CD4-positive, alpha-beta memory T cell (primary cell): ENCODE results near the gene ZDHHC11. TPM values are rescaled to one million over a fixed set of nuclear protein-coding genes. Genes with fewer than 3 reads are reported as not detected.
"Not testable (repeated sequence)": the region's sequence is repeated elsewhere in the genome, so short reads cannot be mapped to it uniquely, and the experiment has no call there.

Source experiments
- CTCF ChIA-PET: fragments of 350-600 bp; sonication (Branson Sonifier 250); formaldehyde crosslinking; loops from one replicate; lab custom pipeline; 2021; ENCODE audit warnings: inconsistent platforms; ENCODE audit not compliant: partially characterized antibody; lab: Charles Lee
- POLR2A ChIA-PET: fragments of 350-600 bp; sonication (Branson Sonifier 250); formaldehyde crosslinking; loops from one replicate; lab custom pipeline; 2021; ENCODE audit not compliant: partially characterized antibody; lab: Charles Lee
- DNase-seq, 5 donors: peaks; one replicate each; pipeline versions ENCODE4 v3.0.0 to v3.0.0-alpha.2; 2020 to 2022; ENCODE audit warnings: mixed read lengths in 1 of 5
- H3K27ac ChIP-seq: one replicate; pipeline ENCODE4 v1.7.0; 2013; ENCODE audit warnings: low read depth, low read length
- H3K27me3 ChIP-seq: 2 replicates; pipeline ENCODE4 v1.7.0; 2013; ENCODE audit warnings: mild to moderate bottlenecking, low read length, moderate library complexity; ENCODE audit not compliant: insufficient read depth
- H3K36me3 ChIP-seq: 2 replicates; pipeline ENCODE4 v1.7.0; 2013; ENCODE audit warnings: mild to moderate bottlenecking, low read length, moderate library complexity; ENCODE audit not compliant: insufficient read depth
- H3K4me1 ChIP-seq: 2 replicates; pipeline ENCODE4 v1.7.0; 2013; ENCODE audit warnings: mild to moderate bottlenecking, low read length, moderate library complexity; ENCODE audit not compliant: insufficient read depth
- H3K4me3 ChIP-seq, 2 donors: one replicate each; pipeline ENCODE4 v1.7.0; 2013; ENCODE audit warnings: low read length in 2 of 2, mild to moderate bottlenecking in 1 of 2
- H3K9me3 ChIP-seq, 2 donors: one replicate each; pipeline ENCODE4 v1.7.0; 2013; ENCODE audit warnings: low read length in 2 of 2, control low read depth in 1 of 2; ENCODE audit not compliant: control insufficient read depth in 1 of 2
- H3K27ac Mint-ChIP-seq, 7 donors: one replicate each; pipeline ENCODE4 v1.8.0; 2020 to 2021; ENCODE audit warnings: mixed read lengths in 7 of 7, mild to moderate bottlenecking in 6 of 7, inconsistent platforms in 3 of 7, moderate library complexity in 3 of 7
- H3K27me3 Mint-ChIP-seq, 2 donors: one replicate each; pipeline ENCODE4 v1.8.0; 2020 to 2021; ENCODE audit warnings: mixed read lengths in 2 of 2
- H3K36me3 Mint-ChIP-seq, 2 donors: one replicate each; pipeline ENCODE4 v1.8.0; 2020 to 2021; ENCODE audit warnings: mixed read lengths in 2 of 2, inconsistent platforms in 1 of 2, mild to moderate bottlenecking in 1 of 2
- H3K4me1 Mint-ChIP-seq, 4 donors: one replicate each; pipeline ENCODE4 v1.8.0; 2020 to 2021; ENCODE audit warnings: mixed read lengths in 4 of 4, mild to moderate bottlenecking in 1 of 4
- H3K4me3 Mint-ChIP-seq, 8 donors: one replicate each; pipeline ENCODE4 v1.8.0; 2020 to 2021; ENCODE audit warnings: mixed read lengths in 8 of 8, mild to moderate bottlenecking in 7 of 8, moderate library complexity in 6 of 8, inconsistent platforms in 3 of 8
- H3K9me3 Mint-ChIP-seq, 8 donors: one replicate each; pipeline ENCODE4 v1.8.0; 2020 to 2021; ENCODE audit warnings: mixed read lengths in 8 of 8, mild to moderate bottlenecking in 5 of 8, inconsistent platforms in 3 of 8, moderate library complexity in 1 of 8
- intact Hi-C: fragments of 100-400 bp; cut with micrococcal nuclease; formaldehyde crosslinking; loops from one replicate; pipeline ENCODE4 v1.15.1; 2023
- polyA plus RNA-seq, 2 donors: library from polyadenylated mRNA; unstranded; fragments of 300-500 nt; fragmentation: Illumina TruSeq; gene quantifications; one replicate each; pipeline ENCODE4 v1.2.3, GENCODE V29; 2021
- total RNA-seq, 2 experiments: library from RNA; stranded (reverse); gene quantifications; one replicate each; pipeline ENCODE4 v1.2.3, GENCODE V29; 2021

The ZDHHC11 gene
- total and polyA plus RNA-seq, 4 experiments from 2014 or later, result 0.28 to 15.3 (median 15.1) TPM; not detected in 1

- Mint-ChIP-seq H3K27ac (peak overlapping the region in 2 of 7 donors; percentile 6 to 57), H3K4me3 (no peak overlapping the region), H3K9me3 (no peaks in the 10 kb centered on the region), H3K4me1 (peaks cover 0 to 8% (median 2%) of the 10 kb centered on the region in 4 donors), H3K36me3 (no peaks in the 10 kb centered on the region), H3K27me3 (no peaks in the 10 kb centered on the region)
- H3K9me3 ChIP-seq, result no peaks in the 10 kb centered on the region
- no peak overlapping the region for H3K27ac ChIP-seq
- H3K36me3 ChIP-seq, result no peaks in the 10 kb centered on the region
- no peak overlapping the region for H3K4me3 ChIP-seq
- CTCF ChIA-PET, result no interaction called here
- H3K4me1 ChIP-seq, result no peaks in the 10 kb centered on the region
- intact Hi-C loops, result no loop called here
- no peak for DNase-seq
- no peaks in the 10 kb centered on the region for H3K27me3 ChIP-seq
- POLR2A ChIA-PET, result no interaction called here
Observed at GRCh38 chr5:749101-749670, 101.6 kb downstream of the ZDHHC11 start.

DNA sequence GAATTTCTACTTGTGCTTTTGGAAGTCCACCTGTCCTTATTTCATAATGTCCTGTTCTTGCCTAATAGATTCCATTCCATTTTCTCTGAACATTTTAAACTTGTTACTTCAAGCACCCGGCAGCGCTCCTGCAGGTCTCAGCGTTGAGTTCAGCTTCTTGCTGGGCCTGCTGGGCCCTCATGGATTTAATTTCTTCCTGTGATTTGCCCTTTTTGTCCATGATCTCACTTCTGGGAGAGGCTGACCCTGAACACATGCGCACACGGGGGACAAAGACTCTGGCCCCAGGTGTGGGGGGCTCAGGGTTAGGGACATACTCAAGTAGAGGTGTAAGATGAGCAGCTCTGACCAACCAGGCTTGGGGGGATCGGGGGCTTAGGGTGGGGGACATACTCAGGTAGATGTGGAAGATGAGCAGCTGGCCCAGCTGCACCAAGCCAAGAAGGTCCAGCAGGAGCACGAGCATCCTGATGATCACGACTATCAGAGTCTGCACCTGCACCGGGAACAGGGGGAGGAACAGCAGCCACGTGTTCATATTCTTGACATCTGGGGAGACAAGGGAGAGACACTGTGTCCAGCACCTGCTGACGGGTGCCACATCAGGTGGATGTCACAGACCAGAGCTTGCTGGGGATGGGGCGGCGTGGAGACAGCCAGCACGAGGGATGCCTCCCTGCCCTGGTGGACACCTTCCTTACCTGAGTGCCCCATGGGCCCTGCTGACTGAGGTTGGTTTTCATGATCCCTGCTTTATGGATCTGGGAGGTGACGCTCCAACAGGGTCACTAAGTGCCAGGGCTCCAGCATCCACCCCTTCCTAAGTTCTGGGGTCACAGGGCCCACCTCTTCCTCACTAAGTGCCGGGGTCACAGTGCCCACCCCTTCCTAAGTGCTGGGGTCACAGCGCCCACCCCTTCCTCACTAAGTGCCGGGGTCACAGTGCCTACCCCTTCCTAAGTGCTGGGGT is 102.5 kb downstream of the ZDHHC11 start:
- CTCF ChIA-PET, H3K9me3 Mint-ChIP-seq, H3K9me3 ChIP-seq, H3K4me1 Mint-ChIP-seq, H3K27me3 ChIP-seq, H3K27ac ChIP-seq, H3K36me3 Mint-ChIP-seq, H3K4me1 ChIP-seq, H3K27me3 Mint-ChIP-seq, DNase-seq, intact Hi-C loops, H3K36me3 ChIP-seq, H3K4me3 Mint-ChIP-seq, H3K4me3 ChIP-seq, POLR2A ChIA-PET: not testable (repeated sequence)
- peak overlapping the region in 2 of 7 donors; percentile 16 to 66 for H3K27ac Mint-ChIP-seq

DNA sequence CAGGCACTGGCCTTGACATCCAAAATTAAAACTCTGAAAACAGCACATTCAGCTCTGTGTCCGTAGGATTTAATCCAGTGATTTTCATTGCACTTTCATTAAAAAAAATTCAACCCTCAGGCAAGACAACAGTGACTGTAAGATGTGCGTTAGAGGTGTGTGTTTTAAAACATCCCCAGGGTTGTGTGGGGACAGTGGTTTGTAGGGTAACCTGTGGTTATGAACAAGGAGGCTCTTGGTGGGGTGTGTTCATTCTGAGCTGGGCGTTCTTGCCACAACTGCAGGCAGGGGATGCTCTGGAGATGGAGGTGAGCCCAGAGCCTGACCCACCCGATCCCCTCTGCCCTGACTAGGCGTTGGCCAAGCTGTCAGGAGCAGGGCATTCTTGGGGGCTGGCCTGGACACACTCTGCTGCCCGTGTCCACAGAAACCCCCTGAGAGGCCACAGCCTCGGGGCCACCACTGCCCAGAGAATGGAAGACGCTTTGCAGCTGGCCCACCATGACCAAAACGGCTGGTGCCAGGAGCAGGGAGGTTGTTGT is 103.4 kb downstream of the ZDHHC11 start:
- H3K27me3 ChIP-seq, H3K27me3 Mint-ChIP-seq, H3K36me3 ChIP-seq, H3K4me3 Mint-ChIP-seq, CTCF ChIA-PET, H3K4me1 Mint-ChIP-seq, H3K27ac ChIP-seq, intact Hi-C loops, H3K4me1 ChIP-seq, POLR2A ChIA-PET, H3K9me3 ChIP-seq, DNase-seq, H3K36me3 Mint-ChIP-seq, H3K4me3 ChIP-seq, H3K27ac Mint-ChIP-seq, H3K9me3 Mint-ChIP-seq: not testable (repeated sequence)

GRCh38 chr5:746258-746761 is 104.5 kb downstream of the ZDHHC11 start:
- intact Hi-C loops, result no loop called here
- Histone ChIP-seq H3K27me3 (no peaks in the 10 kb centered on the region), H3K4me3 (no peak overlapping the region), H3K36me3 (no peaks in the 10 kb centered on the region), H3K4me1 (no peaks in the 10 kb centered on the region), H3K9me3 (no peaks in the 10 kb centered on the region), H3K27ac (no peak overlapping the region)
- ChIA-PET POLR2A (no interaction called here), CTCF (no interaction called here)
- no peaks in the 10 kb centered on the region for H3K27me3 Mint-ChIP-seq
- H3K36me3 Mint-ChIP-seq, result no peaks in the 10 kb centered on the region
- no peaks in the 10 kb centered on the region for H3K9me3 Mint-ChIP-seq
- no peak for DNase-seq
- no peak overlapping the region for H3K4me3 Mint-ChIP-seq
- peaks cover 0 to 9% (median 2%) of the 10 kb centered on the region in 4 donors for H3K4me1 Mint-ChIP-seq
- H3K27ac Mint-ChIP-seq, result peak overlapping the region in 1 of 7 donors; percentile 42

Other genes with a start within 250 kb of the ZDHHC11 start
- 10 to 100 TPM; 26.7 to 28.0 TPM for gene CEP72, start 238.6 kb downstream of the ZDHHC11 start, total RNA-seq
- 1 to 10 TPM; 2.5 to 5.8 TPM for gene CEP72, start 238.6 kb downstream of the ZDHHC11 start, polyA plus RNA-seq
- gene TPPP, start 157.6 kb downstream of the ZDHHC11 start, total RNA-seq, result 1 to 10 TPM in 1 of 2 experiments, under 1 TPM in 1; 0.97 to 1.2 TPM
- gene TPPP, start 157.6 kb downstream of the ZDHHC11 start, polyA plus RNA-seq, result 1 to 10 TPM in 1 of 2 donors, under 1 TPM in 1; 0.36 to 3.3 TPM
- gene ZDHHC11B, start 66.3 kb downstream of the ZDHHC11 start, total RNA-seq, result 1 to 10 TPM; 8.0 to 8.1 TPM
- gene ZDHHC11B, start 66.3 kb downstream of the ZDHHC11 start, polyA plus RNA-seq, result under 1 TPM in 1 of 2 donors, not detected in 1; 0.75 TPM
- 10 to 100 TPM; 81.5 to 86.8 TPM for gene BRD9, start 41.8 kb upstream of the ZDHHC11 start, total RNA-seq
- 10 to 100 TPM in 1 of 2 donors, 1 to 10 TPM in 1; 8.0 to 21.2 TPM for gene BRD9, start 41.8 kb upstream of the ZDHHC11 start, polyA plus RNA-seq
- 1 to 10 TPM in 1 of 2 experiments, under 1 TPM in 1; 0.69 to 1.0 TPM for gene TRIP13, start 41.9 kb upstream of the ZDHHC11 start, total RNA-seq
- gene TRIP13, start 41.9 kb upstream of the ZDHHC11 start, polyA plus RNA-seq, result under 1 TPM in 1 of 2 donors, not detected in 1; 0.39 TPM
- gene NKD2, start 157.8 kb upstream of the ZDHHC11 start, total RNA-seq, result not detected
- not detected for gene NKD2, start 157.8 kb upstream of the ZDHHC11 start, polyA plus RNA-seq